ENCODE results near the gene CUX1. TPM values are rescaled to one million over a fixed set of nuclear protein-coding genes. Genes with fewer than 3 reads are reported as not detected.

CUX1 gene
- total and polyA plus RNA-seq, 10 of the 15 experiments (the other 5 are each of a cell fraction or from before 2014, with no cell fraction given): 6.1 to 48.6 (median 25.9) TPM

DNA sequence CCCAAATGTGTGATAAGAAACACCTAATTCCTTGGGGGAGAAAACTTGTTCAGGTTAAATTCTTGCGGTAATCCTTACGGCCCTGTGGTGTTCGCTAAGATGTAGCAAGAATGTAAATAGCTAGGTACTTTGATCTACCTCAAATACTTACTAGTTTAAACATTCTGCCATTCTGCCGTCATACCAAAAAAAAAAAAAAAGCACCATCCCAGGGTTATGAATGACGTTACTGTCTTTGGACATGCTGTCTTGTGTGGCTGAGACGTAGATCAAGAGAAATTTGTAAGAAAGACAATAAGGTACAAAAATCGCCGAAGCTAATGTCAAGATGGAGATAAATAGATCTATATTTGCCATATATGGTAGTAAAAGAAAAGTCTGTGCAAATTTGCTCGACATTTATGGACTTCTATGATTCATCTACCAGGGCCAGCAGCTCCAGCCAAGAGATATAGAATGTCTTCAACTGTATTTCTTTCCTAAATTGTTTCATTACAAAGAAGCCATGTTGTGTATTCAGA, 195.6 kb downstream of the CUX1 start (continued):
- TF ChIP-seq PRDM15 (CRISPR knock-in tag; IDR thresholded peaks at IDR 0.05) (no peak), MTA3 (IDR thresholded peaks at IDR 0.05; ENCODE audit: borderline replicate concordance, low read length) (no peak), PAX5 (IDR thresholded peaks at IDR 0.05; ENCODE audit: borderline replicate concordance, low read depth, low read length) (no peak), E4F1 (IDR thresholded peaks at IDR 0.05; ENCODE audit: borderline replicate concordance, partially characterized antibody) (no peak), RAD21 (IDR thresholded peaks at IDR 0.05; ENCODE audit: insufficient read depth, low read depth, low read length) (no peak)

DNA sequence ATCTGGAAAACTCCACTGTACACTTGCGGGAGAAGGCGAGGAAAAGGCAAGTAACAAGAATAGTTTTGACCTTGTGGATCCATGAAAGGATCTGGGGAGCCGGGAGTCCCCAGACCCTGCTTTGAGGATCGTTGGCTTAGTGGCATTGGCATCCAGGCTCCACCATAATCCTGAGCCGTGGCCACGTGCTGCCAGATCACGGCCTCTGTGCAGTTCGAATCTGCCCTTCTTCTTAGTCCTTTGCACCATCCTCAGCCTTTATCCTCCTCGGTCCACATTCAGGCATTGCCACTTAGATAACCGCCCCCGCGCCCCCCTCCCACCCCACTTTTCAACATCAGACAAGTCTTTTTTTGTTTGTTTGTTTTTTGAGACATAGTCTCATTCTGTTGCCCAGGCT, 201.4 kb downstream of the CUX1 start:
- Histone ChIP-seq H4K20me1 (ENCODE audit: control insufficient read depth, insufficient read depth) (no peaks in the 10 kb centered on the region; the same call in 1 of the 2 replicates), H3K4me2 (ENCODE audit: control insufficient read depth, insufficient read depth) (no peak overlapping the region), H3K4me1 (ENCODE audit: control insufficient read depth, insufficient read depth, low read length) (no peaks in the 10 kb centered on the region), H3K36me3 (ENCODE audit: control insufficient read depth in 2 of 2, insufficient read depth in 2 of 2, low read length in 1 of 2) (peaks cover 0 to 3% of the 10 kb centered on the region in 2 experiments; a peak in 3 of 4 replicates), H3K27ac (ENCODE audit: control insufficient read depth, insufficient read depth) (no peak overlapping the region), H2AFZ (ENCODE audit: control insufficient read depth, low read depth, low read length) (no peak overlapping the region), H3K27me3 (replicated peaks in 1 of 2; ENCODE audit: control insufficient read depth in 2 of 2, insufficient read depth in 2 of 2, low read length in 1 of 2) (no peaks in the 10 kb centered on the region), H3K9me3 (replicated peaks; ENCODE audit: control insufficient read depth, insufficient read depth, low read length) (no peaks in the 10 kb centered on the region), H3K4me3 (no peak overlapping the region), H3K79me2 (ENCODE audit: control insufficient read depth, insufficient read depth, low read length) (no peaks in the 10 kb centered on the region; the same call in 1 of the 2 replicates), H3K9ac (ENCODE audit: control insufficient read depth, insufficient read depth, low read length) (no peak overlapping the region)
- ChIA-PET POLR2A (interaction anchor here (0.6 kb wide), 1 partner anchor 20 kb away, joined by 4 read pairs; no protein-coding TSS in a partner anchor), RAD21 (ENCODE audit: unreplicated experiment) (no interaction called here), CTCF (no interaction called here), SMC1A (ENCODE audit: uncharacterized antibody, unreplicated experiment) (no interaction called here)
- intact Hi-C loops (cut with micrococcal nuclease; ENCODE audit: unreplicated experiment) (no loop called here), in situ Hi-C loops (cut with MboI) (no loop called here)
- FAIRE-seq (no peak), DNase-seq (ENCODE audit: low read depth, low spot score) (no peak), ATAC-seq (no peak)
- WGBS (ENCODE audit: insufficient coverage, insufficient replicate concordance, low lambda C conversion rate, missing lambda C conversion rate): 90% methylated on average over 12 of the region's 12 CpGs
- no TSS peak for BruUV-seq (replicated peaks)
- no peak for TF ChIP-seq POLR2AphosphoS5 (IDR thresholded peaks at IDR 0.05; ENCODE audit: low read length)
- TF ChIP-seq, protein P1, sequence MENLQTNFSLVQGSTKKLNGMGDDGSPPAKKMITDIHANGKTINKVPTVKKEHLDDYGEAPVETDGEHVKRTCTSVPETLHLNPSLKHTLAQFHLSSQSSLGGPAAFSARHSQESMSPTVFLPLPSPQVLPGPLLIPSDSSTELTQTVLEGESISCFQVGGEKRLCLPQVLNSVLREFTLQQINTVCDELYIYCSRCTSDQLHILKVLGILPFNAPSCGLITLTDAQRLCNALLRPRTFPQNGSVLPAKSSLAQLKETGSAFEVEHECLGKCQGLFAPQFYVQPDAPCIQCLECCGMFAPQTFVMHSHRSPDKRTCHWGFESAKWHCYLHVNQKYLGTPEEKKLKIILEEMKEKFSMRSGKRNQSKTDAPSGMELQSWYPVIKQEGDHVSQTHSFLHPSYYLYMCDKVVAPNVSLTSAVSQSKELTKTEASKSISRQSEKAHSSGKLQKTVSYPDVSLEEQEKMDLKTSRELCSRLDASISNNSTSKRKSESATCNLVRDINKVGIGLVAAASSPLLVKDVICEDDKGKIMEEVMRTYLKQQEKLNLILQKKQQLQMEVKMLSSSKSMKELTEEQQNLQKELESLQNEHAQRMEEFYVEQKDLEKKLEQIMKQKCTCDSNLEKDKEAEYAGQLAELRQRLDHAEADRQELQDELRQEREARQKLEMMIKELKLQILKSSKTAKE (IDR thresholded peaks at IDR 0.05; ENCODE audit: low read depth, poor library complexity, severe bottlenecking): no peak
- no peak for TF ChIP-seq HSF1 (IDR thresholded peaks at IDR 0.05; ENCODE audit: low read depth, low read length)
- no peak for TF ChIP-seq PKNOX1 (IDR thresholded peaks at IDR 0.05)
- TF ChIP-seq BRCA1 (IDR thresholded peaks at IDR 0.05; ENCODE audit: low read depth, low read length): no peak
- TF ChIP-seq KLF5 (IDR thresholded peaks at IDR 0.05; ENCODE audit: partially characterized antibody): no peak
